ENCODE data around the gene NUCB2.
"Not testable (repeated sequence)": the region's sequence is repeated elsewhere in the genome, so short reads cannot be mapped to it uniquely, and the experiment has no call there.

DNA sequence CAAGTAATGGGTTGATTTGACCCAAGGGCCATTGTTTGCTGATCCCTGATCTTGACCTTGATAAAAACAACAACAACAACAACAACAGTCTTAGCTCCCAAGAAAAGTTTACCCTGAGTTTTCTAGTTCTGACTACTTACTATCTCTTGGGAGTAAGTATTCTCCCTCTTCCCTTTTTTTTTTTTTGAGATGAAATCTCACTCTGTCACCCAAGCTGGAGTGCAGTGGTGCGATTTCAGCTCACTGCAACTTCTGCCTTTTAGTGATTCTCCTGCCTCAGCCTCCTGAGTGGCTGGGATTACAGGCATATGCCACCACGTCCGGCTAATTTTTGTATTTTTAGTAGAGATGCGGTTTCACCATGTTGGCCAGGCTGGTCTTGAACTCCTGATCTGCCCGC lies 8.0 kb upstream of the NUCB2 start:
- TF ChIP-seq, protein P1, sequence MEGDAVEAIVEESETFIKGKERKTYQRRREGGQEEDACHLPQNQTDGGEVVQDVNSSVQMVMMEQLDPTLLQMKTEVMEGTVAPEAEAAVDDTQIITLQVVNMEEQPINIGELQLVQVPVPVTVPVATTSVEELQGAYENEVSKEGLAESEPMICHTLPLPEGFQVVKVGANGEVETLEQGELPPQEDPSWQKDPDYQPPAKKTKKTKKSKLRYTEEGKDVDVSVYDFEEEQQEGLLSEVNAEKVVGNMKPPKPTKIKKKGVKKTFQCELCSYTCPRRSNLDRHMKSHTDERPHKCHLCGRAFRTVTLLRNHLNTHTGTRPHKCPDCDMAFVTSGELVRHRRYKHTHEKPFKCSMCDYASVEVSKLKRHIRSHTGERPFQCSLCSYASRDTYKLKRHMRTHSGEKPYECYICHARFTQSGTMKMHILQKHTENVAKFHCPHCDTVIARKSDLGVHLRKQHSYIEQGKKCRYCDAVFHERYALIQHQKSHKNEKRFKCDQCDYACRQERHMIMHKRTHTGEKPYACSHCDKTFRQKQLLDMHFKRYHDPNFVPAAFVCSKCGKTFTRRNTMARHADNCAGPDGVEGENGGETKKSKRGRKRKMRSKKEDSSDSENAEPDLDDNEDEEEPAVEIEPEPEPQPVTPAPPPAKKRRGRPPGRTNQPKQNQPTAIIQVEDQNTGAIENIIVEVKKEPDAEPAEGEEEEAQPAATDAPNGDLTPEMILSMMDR (IDR thresholded peaks at IDR 0.05) = not testable (repeated sequence)
- not testable (repeated sequence) for TF ChIP-seq POLR2A (IDR thresholded peaks at IDR 0.05)
